ENCODE data around the gene RAB17.
"Not testable (repeated sequence)": the region's sequence is repeated elsewhere in the genome, so short reads cannot be mapped to it uniquely, and the experiment has no call there.

Gene RAB17

GRCh38 chr2:237624565-237624964 lies 34.0 kb upstream of the RAB17 start:
- no peak for DNase-seq

GRCh38 chr2:237623428-237624403 lies 33.2 kb upstream of the RAB17 start:
- DNase-seq: peak; percentile 35

DNA sequence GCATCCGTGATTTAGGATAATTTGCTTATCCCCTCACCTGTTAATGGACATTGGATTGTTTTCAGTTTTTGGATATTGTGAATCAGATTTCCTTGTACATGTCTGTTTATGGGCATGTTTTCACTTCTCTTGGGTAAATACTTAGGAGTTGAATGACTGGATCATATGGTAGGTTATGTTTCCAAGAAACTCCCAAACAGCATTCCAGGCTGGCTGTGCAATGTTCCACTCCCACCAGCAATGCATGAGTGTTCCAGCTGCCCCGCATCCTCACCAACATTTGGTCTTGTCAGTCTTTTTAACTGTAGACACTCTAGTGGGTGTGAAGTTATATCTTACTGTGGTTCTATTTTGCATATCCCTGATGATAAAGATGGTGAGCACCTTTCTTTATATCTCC lies 27.9 kb upstream of the RAB17 start:
- peak; percentile 76 for DNase-seq

DNA sequence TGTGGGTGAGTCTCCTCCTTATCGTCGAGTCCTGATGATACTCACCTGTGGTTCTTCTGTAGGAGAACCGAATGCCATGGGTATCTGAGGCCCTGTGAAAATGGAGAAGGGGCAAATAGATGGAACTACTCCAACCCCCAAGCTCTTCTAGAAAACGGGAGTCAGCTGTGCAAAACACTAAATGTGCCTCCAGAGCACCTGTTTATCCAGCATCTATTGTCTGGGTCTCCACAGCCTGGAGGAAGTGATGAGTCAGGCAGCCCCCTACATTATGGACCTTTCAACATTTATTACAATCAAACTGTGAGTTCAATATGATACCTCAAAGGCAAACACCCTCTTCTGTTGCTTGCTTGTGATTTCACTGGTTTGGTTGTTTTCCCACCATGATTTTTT lies 27.1 kb upstream of the RAB17 start:
- DNase-seq: no peak

GRCh38 chr2:237616734-237617586 lies 26.4 kb upstream of the RAB17 start:
- DNase-seq: peak; percentile 90

- no peak for DNase-seq
Measured at GRCh38 chr2:237616373-237616733, 25.8 kb upstream of the RAB17 start.

DNA sequence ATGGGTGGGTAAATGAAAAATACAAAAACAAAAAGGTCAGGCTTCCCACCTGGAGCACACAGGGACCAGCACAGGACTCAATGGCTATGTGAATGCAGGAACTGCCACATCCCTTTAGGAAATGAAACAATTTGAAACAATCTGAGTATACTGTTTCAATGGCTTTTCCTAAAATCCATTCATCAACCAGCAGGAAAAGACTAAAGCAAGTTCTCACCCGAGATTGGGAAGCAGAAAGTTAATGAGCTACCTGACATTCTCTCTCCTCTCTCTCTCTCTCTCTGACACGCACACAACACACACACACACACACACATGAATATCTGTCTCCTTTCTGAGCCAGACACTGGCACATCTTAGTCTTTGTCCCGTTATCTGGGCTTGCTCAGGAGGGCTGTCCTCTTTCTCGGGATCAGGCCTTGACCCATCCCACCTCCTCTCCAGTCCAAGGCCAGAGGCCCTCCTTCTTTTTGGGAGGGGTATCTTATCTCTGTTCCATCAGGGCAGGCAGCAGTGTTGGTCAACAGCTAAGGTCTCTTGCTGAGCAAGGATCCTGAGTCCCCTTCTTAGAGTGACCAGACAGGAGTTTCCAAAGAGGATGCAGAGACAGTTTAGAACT lies 25.2 kb upstream of the RAB17 start:
- DNase-seq: no peak

- DNase-seq: no peak
Measured at GRCh38 chr2:237614151-237614720, 23.7 kb upstream of the RAB17 start.

- no peak for DNase-seq
Measured at GRCh38 chr2:237613679-237614078, 23.1 kb upstream of the RAB17 start.

DNA sequence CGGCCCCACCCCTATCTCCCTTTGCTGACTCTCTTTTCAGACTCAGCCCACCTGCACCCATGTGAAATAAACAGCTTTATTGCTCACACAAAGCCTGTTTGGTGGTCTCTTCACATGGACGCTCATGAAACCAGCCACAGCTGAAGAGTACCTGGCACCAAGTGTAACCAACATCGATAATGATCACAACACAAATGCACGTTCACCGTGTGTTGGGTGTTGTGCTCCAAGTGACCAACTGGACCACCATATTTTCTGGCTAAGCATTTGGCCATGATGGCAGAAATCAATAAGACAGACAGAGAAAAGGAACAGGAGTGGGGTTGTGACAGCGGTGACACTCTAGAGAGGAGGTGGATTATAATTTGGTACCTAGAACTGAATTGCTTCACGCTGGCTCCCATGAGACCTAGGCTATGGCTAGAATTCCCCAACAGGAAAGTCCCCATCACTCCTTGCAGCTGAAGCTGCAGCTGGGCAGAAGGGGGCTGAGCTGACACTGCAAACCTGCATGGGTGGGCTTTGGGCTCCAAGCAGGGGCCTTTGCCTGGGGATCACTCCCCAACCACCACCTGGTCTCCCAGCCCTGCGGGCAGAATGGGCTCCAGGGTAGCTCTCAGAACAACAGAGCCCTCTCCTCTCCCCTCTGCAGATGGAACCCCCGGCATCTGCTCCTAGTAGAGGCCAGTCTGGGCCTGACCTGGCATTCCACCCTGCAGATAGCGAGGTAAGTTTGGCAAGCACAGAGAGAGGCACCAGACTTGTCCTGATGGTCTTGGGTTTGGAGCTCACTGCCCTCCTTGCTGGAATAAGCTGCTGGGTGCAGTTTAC lies 22.2 kb upstream of the RAB17 start:
- DNase-seq: no peak

GRCh38 chr2:237606522-237606921 lies 16.0 kb upstream of the RAB17 start:
- not testable (repeated sequence) for DNase-seq

- DNase-seq: peak; percentile 49
Measured at GRCh38 chr2:237604960-237605359, 14.4 kb upstream of the RAB17 start.

DNA sequence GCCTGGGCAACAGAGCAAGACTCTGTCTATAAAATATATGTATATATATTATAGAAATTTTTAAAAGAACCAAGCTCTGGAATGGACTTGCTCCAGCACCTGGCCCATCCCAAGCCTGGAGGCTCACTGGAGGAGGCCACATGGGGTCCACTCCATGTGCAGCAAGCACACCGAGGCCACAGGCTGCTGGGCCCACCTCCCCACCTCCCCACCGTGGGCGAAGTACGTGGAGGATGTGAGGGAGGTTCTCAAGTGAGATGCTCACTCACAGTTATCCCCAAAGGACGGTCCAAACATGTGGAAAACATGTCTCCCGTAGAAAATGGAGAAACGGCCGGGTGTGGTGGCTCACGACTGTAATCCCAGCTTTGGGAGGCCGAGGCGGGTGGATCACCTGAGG lies 13.9 kb upstream of the RAB17 start:
- no peak for DNase-seq

DNA sequence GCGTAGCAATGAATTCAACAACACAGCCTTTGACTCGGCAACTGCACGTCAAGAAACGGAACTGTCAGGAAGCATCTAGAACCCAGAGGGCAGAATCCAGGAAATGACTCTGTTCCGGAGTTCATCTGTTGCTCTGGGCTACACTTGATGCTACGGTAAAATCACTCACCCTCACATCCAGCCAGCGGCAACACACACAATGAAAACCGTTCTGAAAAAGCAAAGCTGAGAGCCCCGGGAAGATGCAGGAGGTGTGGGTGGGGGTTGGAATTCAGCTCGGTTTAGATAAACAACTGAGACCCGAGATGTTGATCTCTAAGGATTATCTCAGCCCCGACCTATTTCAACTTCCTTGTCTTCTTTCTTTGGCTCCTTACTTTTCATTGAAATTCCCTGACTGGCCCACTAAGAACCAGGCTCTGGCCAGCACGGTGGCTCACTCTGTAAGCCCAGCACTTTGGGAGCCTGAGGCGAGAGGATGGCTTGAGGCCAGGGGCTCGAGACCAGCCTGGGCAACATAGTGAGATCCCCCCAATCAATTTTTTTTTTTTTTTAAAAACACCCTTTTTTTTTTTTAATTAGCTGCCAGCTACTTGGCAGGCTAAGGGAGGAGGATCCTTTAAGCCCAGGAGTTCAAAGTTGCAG lies 13.3 kb upstream of the RAB17 start:
- no peak for DNase-seq

GRCh38 chr2:237603049-237603717 lies 12.6 kb upstream of the RAB17 start:
- no peak for DNase-seq

GRCh38 chr2:237602409-237602808 lies 11.9 kb upstream of the RAB17 start:
- no peak for DNase-seq

GRCh38 chr2:237601453-237602116 lies 11.1 kb upstream of the RAB17 start:
- no peak for DNase-seq

- DNase-seq: peak; percentile 67
Measured at GRCh38 chr2:237600205-237600846, 9.8 kb upstream of the RAB17 start.

DNA sequence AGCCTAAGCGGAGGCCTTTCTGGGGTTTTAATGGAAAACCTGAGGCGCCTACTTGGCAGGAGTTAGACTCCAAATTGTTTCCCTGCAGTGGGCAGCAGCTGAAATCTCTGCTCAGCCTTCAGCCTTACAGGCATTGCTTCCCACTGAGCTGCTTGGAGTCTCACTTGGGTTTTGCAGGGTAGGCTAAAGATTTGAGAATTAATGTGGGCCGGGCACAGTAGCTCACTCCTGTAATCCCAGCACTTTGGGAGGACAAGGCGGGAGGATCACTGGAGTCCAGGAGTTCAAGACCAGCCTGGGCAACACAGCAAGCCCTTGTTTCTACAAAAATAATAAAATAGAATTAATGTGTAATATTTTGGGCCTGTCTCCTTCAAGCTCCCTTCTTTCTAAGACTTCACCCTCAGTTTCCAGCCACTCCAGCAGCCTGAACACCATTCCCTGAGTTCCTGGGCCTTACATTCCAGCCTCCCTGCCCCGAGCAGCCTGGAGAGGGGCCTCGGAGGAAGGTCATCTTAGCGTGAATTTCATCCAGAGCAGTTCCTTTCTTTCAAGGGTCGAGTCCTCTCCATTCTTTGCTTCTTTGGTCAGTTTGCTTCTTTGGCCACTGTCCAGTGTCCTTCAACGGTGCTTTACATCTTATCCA lies 9.1 kb upstream of the RAB17 start:
- no peak for DNase-seq
